Measurements from ENCODE around the gene KREMEN1. TPM values are rescaled to one million over a fixed set of nuclear protein-coding genes. Genes with fewer than 3 reads are reported as not detected.

Gene KREMEN1
- total and polyA plus RNA-seq, 9 of the 15 experiments (the other 6 are each of a cell fraction or from before 2014, with no cell fraction given), result 0.69 to 11.5 (median 4.3) TPM

DNA sequence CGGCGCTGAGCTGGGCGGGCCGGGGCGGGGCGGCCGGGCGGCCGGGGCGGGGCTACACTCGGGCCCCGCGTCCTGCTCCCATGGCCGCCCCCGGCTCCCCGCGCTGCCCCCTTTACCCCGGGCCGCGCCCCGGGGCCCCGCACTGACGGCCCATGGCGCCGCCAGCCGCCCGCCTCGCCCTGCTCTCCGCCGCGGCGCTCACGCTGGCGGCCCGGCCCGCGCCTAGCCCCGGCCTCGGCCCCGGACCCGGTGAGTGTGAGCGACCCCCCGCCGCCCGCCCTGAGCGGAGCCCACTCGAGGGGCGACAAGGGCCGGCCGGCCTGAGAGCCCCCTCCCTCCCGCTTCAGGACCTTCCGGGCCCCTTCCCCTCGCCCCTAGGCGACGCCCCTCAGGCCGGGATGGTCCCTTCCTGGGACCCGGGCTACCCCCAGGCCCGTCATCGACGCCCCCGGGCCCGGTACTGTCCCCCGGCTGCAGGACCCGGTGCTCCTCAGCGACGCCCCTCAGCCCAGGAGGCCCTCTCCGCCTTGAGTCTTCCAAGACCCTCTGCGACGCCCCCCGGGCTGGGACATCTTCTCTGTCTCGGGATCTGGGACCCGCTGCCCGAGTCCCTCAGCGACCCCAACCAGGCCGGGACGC is at the start of gene KREMEN1 (continued):
- TF ChIP-seq, protein P1, sequence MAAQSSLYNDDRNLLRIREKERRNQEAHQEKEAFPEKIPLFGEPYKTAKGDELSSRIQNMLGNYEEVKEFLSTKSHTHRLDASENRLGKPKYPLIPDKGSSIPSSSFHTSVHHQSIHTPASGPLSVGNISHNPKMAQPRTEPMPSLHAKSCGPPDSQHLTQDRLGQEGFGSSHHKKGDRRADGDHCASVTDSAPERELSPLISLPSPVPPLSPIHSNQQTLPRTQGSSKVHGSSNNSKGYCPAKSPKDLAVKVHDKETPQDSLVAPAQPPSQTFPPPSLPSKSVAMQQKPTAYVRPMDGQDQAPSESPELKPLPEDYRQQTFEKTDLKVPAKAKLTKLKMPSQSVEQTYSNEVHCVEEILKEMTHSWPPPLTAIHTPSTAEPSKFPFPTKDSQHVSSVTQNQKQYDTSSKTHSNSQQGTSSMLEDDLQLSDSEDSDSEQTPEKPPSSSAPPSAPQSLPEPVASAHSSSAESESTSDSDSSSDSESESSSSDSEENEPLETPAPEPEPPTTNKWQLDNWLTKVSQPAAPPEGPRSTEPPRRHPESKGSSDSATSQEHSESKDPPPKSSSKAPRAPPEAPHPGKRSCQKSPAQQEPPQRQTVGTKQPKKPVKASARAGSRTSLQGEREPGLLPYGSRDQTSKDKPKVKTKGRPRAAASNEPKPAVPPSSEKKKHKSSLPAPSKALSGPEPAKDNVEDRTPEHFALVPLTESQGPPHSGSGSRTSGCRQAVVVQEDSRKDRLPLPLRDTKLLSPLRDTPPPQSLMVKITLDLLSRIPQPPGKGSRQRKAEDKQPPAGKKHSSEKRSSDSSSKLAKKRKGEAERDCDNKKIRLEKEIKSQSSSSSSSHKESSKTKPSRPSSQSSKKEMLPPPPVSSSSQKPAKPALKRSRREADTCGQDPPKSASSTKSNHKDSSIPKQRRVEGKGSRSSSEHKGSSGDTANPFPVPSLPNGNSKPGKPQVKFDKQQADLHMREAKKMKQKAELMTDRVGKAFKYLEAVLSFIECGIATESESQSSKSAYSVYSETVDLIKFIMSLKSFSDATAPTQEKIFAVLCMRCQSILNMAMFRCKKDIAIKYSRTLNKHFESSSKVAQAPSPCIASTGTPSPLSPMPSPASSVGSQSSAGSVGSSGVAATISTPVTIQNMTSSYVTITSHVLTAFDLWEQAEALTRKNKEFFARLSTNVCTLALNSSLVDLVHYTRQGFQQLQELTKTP (IDR thresholded peaks at IDR 0.05; ENCODE audit: low read depth in 1 of 2, partially characterized antibody in 2 of 2), result no peak
- TF ChIP-seq, protein P2, sequence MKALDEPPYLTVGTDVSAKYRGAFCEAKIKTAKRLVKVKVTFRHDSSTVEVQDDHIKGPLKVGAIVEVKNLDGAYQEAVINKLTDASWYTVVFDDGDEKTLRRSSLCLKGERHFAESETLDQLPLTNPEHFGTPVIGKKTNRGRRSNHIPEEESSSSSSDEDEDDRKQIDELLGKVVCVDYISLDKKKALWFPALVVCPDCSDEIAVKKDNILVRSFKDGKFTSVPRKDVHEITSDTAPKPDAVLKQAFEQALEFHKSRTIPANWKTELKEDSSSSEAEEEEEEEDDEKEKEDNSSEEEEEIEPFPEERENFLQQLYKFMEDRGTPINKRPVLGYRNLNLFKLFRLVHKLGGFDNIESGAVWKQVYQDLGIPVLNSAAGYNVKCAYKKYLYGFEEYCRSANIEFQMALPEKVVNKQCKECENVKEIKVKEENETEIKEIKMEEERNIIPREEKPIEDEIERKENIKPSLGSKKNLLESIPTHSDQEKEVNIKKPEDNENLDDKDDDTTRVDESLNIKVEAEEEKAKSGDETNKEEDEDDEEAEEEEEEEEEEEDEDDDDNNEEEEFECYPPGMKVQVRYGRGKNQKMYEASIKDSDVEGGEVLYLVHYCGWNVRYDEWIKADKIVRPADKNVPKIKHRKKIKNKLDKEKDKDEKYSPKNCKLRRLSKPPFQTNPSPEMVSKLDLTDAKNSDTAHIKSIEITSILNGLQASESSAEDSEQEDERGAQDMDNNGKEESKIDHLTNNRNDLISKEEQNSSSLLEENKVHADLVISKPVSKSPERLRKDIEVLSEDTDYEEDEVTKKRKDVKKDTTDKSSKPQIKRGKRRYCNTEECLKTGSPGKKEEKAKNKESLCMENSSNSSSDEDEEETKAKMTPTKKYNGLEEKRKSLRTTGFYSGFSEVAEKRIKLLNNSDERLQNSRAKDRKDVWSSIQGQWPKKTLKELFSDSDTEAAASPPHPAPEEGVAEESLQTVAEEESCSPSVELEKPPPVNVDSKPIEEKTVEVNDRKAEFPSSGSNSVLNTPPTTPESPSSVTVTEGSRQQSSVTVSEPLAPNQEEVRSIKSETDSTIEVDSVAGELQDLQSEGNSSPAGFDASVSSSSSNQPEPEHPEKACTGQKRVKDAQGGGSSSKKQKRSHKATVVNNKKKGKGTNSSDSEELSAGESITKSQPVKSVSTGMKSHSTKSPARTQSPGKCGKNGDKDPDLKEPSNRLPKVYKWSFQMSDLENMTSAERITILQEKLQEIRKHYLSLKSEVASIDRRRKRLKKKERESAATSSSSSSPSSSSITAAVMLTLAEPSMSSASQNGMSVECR (CRISPR knock-in tag; IDR thresholded peaks at IDR 0.05), result no peak
- TF ChIP-seq, protein P3, sequence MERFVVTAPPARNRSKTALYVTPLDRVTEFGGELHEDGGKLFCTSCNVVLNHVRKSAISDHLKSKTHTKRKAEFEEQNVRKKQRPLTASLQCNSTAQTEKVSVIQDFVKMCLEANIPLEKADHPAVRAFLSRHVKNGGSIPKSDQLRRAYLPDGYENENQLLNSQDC (CRISPR knock-in tag; IDR thresholded peaks at IDR 0.05), result no peak
- TF ChIP-seq ZNF212 (CRISPR knock-in tag; IDR thresholded peaks at IDR 0.05) (no peak), PTRF (tag; IDR thresholded peaks at IDR 0.05) (no peak), KLF13 (tag; IDR thresholded peaks at IDR 0.05; ENCODE audit: borderline replicate concordance, low read depth) (no peak), MXI1 (IDR thresholded peaks at IDR 0.05; ENCODE audit: low read depth, low read length) (no peak), ARID1B (IDR thresholded peaks at IDR 0.05) (no peak), CAMTA2 (CRISPR knock-in tag; conservative IDR thresholded peaks at IDR 0.05) (no peak), YY1 (IDR thresholded peaks at IDR 0.05; ENCODE audit: borderline replicate concordance in 1 of 3, control insufficient read depth in 1 of 3, extremely low read depth in 1 of 3, insufficient read depth in 3 of 3, insufficient read length in 1 of 3, insufficient replicate concordance in 2 of 3, low read depth in 1 of 3, low read length in 2 of 3) (peak in 1 of 3 experiments; percentile 49), POLR2G (IDR thresholded peaks at IDR 0.05; ENCODE audit: low read depth, low read length) (peak; percentile 53)
- TF ChIP-seq, protein P4, sequence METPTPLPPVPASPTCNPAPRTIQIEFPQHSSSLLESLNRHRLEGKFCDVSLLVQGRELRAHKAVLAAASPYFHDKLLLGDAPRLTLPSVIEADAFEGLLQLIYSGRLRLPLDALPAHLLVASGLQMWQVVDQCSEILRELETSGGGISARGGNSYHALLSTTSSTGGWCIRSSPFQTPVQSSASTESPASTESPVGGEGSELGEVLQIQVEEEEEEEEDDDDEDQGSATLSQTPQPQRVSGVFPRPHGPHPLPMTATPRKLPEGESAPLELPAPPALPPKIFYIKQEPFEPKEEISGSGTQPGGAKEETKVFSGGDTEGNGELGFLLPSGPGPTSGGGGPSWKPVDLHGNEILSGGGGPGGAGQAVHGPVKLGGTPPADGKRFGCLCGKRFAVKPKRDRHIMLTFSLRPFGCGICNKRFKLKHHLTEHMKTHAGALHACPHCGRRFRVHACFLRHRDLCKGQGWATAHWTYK (CRISPR knock-in tag; IDR thresholded peaks at IDR 0.05), result no peak
- TF ChIP-seq, protein P5, sequence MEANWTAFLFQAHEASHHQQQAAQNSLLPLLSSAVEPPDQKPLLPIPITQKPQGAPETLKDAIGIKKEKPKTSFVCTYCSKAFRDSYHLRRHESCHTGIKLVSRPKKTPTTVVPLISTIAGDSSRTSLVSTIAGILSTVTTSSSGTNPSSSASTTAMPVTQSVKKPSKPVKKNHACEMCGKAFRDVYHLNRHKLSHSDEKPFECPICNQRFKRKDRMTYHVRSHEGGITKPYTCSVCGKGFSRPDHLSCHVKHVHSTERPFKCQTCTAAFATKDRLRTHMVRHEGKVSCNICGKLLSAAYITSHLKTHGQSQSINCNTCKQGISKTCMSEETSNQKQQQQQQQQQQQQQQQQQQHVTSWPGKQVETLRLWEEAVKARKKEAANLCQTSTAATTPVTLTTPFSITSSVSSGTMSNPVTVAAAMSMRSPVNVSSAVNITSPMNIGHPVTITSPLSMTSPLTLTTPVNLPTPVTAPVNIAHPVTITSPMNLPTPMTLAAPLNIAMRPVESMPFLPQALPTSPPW (CRISPR knock-in tag; IDR thresholded peaks at IDR 0.05), result peak; percentile 2; the same call in 1 of the 2 replicates
